ENCODE measurements around the gene LINC00632. TPM values are rescaled to one million over a fixed set of nuclear protein-coding genes. Genes with fewer than 3 reads are reported as not detected.

The LINC00632 gene
- total and polyA plus RNA-seq, 3 donors from 2014 or later = 0.87 to 10.2 (median 9.7) TPM

- 48 to 69% methylated on average over 3 to 4 of the region's 4 CpGs for WGBS, 2 donors
- Histone ChIP-seq H3K36me3 (ENCODE audit: low read depth, missing control alignments) (no peaks in the 10 kb centered on the region), H3K9me3 (no peaks in the 10 kb centered on the region), H3K4me1 (no peaks in the 10 kb centered on the region), H3K27me3 (no peaks in the 10 kb centered on the region), H3K4me3 (no peak overlapping the region), H3K27ac (no peak overlapping the region)
- TF ChIP-seq CTCF (IDR thresholded peaks at IDR 0.05) (no peak), POLR2A (IDR thresholded peaks at IDR 0.05) (no peak)
- intact Hi-C loops (cut with DNase I; ENCODE audit: low total_unique reads) = no loop called here
- DNase-seq = no peak
Measured at GRCh38 chrX:140723121-140723715, 13.7 kb downstream of the LINC00632 start.

- WGBS, 2 donors = 74 to 81% methylated on average over 3 of the region's 3 CpGs
- Histone ChIP-seq H3K27me3 (no peaks in the 10 kb centered on the region), H3K36me3 (ENCODE audit: low read depth, missing control alignments) (no peaks in the 10 kb centered on the region), H3K4me1 (no peaks in the 10 kb centered on the region), H3K27ac (no peak overlapping the region), H3K9me3 (no peaks in the 10 kb centered on the region), H3K4me3 (no peak overlapping the region)
- TF ChIP-seq CTCF (IDR thresholded peaks at IDR 0.05) (no peak), POLR2A (IDR thresholded peaks at IDR 0.05) (no peak)
- intact Hi-C loops (cut with DNase I; ENCODE audit: low total_unique reads) = no loop called here
- no peak for DNase-seq
Measured at GRCh38 chrX:140724309-140724708, 14.8 kb downstream of the LINC00632 start.

- intact Hi-C loops (cut with DNase I; ENCODE audit: low total_unique reads) = no loop called here
- no peaks in the 10 kb centered on the region for H3K9me3 ChIP-seq
- WGBS, 2 donors = 81 to 91% methylated on average over 3 of the region's 3 CpGs
- H3K4me1 ChIP-seq = no peaks in the 10 kb centered on the region
- H3K4me3 ChIP-seq = no peak overlapping the region
- no peak for DNase-seq
- TF ChIP-seq POLR2A (IDR thresholded peaks at IDR 0.05) = no peak
- no peak for TF ChIP-seq CTCF (IDR thresholded peaks at IDR 0.05)
- H3K27me3 ChIP-seq = no peaks in the 10 kb centered on the region
- no peaks in the 10 kb centered on the region for H3K36me3 ChIP-seq (ENCODE audit: low read depth, missing control alignments)
- H3K27ac ChIP-seq = no peak overlapping the region
Measured at GRCh38 chrX:140724736-140725135, 15.2 kb downstream of the LINC00632 start.

- no peak overlapping the region for H3K4me3 ChIP-seq
- no peaks in the 10 kb centered on the region for H3K27me3 ChIP-seq
- no peaks in the 10 kb centered on the region for H3K36me3 ChIP-seq (ENCODE audit: low read depth, missing control alignments)
- no peaks in the 10 kb centered on the region for H3K9me3 ChIP-seq
- TF ChIP-seq CTCF (IDR thresholded peaks at IDR 0.05) (no peak), POLR2A (IDR thresholded peaks at IDR 0.05) (no peak)
- intact Hi-C loops (cut with DNase I; ENCODE audit: low total_unique reads) = no loop called here
- H3K27ac ChIP-seq = no peak overlapping the region
- no peak for DNase-seq
- WGBS, 2 donors = 96 to 98% methylated on average over 4 of the region's 4 CpGs
- H3K4me1 ChIP-seq = no peaks in the 10 kb centered on the region
Measured at GRCh38 chrX:140725500-140725899, 15.9 kb downstream of the LINC00632 start.

- intact Hi-C loops (cut with DNase I; ENCODE audit: low total_unique reads) = no loop called here
- TF ChIP-seq POLR2A (IDR thresholded peaks at IDR 0.05) (no peak), CTCF (IDR thresholded peaks at IDR 0.05) (peak in 2 of 3 experiments; percentile 50 to 57)
- Histone ChIP-seq H3K27me3 (no peaks in the 10 kb centered on the region), H3K4me3 (no peak overlapping the region), H3K9me3 (no peaks in the 10 kb centered on the region), H3K4me1 (no peaks in the 10 kb centered on the region), H3K27ac (no peak overlapping the region), H3K36me3 (ENCODE audit: low read depth, missing control alignments) (no peaks in the 10 kb centered on the region)
- DNase-seq = peak; percentile 22
- WGBS, 2 donors = 19 to 24% methylated on average over 10 of the region's 10 CpGs
Measured at GRCh38 chrX:140733766-140734342, 24.3 kb downstream of the LINC00632 start.

Measured in testis (tissue), 3 donors.